Upper lobe of left lung (tissue), 6 donors: ENCODE data around the gene GRIK4. TPM values are rescaled to one million over a fixed set of nuclear protein-coding genes. Genes with fewer than 3 reads are reported as not detected.

ENCODE experiments used
- ATAC-seq, 2 donors: fragments of 200-7000 bp; cut with Tn5 transposase; one replicate each; pipeline ENCODE4 v1.9.1; 2022; ENCODE audit warnings: mild to moderate bottlenecking in 2 of 2, moderate library complexity in 2 of 2; ENCODE audit not compliant: low FRiP score in 2 of 2
- DNase-seq, 2 donors: peaks; one replicate each; pipeline ENCODE4 v3.0.0-alpha.2; 2019 to 2020
- H3K27ac ChIP-seq, 4 donors: fragments of 200-600 bp; sonication (generic); one replicate each; pipeline ENCODE4 v1.5.1; 2016 to 2019
- H3K27me3 ChIP-seq, 4 donors: fragments of 200-600 bp; sonication (generic); one replicate each; pipeline ENCODE4 v1.5.1; 2017 to 2019
- H3K36me3 ChIP-seq, 4 donors: fragments of 200-600 bp; sonication (generic); one replicate each; pipeline ENCODE4 v1.5.1; 2016 to 2019
- H3K4me1 ChIP-seq, 4 donors: fragments of 200-600 bp; sonication (generic); one replicate each; pipeline ENCODE4 v1.5.1; 2018 to 2019
- H3K4me3 ChIP-seq, 4 donors: fragments of 200-600 bp; sonication (generic); one replicate each; pipeline ENCODE4 v1.5.1; 2017 to 2019; ENCODE audit warnings: mild to moderate bottlenecking in 2 of 4, moderate library complexity in 1 of 4
- H3K9me3 ChIP-seq, 4 donors: fragments of 200-600 bp; sonication (generic); one replicate each; pipeline ENCODE4 v1.5.1; 2018 to 2019
- CTCF ChIP-seq, 6 experiments: fragments of 450-650 bp in 4 of 6; fragments of 200-600 bp in 2 of 6; sonication (generic) in 2 of 6; IDR thresholded peaks; one replicate each; pipeline ENCODE4 v1.5.1; 2016 to 2019; ENCODE audit warnings: antibody characterized with exemption in 6 of 6
- EP300 ChIP-seq, 4 donors: sonication (generic); formaldehyde crosslinking; IDR thresholded peaks; one replicate each; pipeline ENCODE4 v1.5.1; 2017; ENCODE audit warnings: antibody characterized with exemption in 4 of 4, control low read depth in 2 of 4
- POLR2A ChIP-seq, 4 donors: fragments of 450-650 bp; IDR thresholded peaks; one replicate each; pipeline ENCODE4 v1.5.1; 2016 to 2017; ENCODE audit warnings: antibody characterized with exemption in 4 of 4, mild to moderate bottlenecking in 2 of 4
- POLR2AphosphoS5 ChIP-seq, 2 donors: sonication (generic); formaldehyde crosslinking; IDR thresholded peaks; one replicate each; pipeline ENCODE4 v1.5.1; 2017; ENCODE audit warnings: antibody characterized with exemption in 2 of 2
- WGBS, 2 donors: methylation state at CpG; one replicate each; pipeline ENCODE4 v1.1.5; 2017 to 2018; 5-methylcytosine and 5-hydroxymethylcytosine counted together
- total RNA-seq, 6 donors: library from RNA; depleted of rRNA in 4 of 6; stranded (reverse); fragments of >200 nt in 4 of 6; gene quantifications; one replicate each; pipeline versions ENCODE4 v1.1.0 to v1.2.1, GENCODE V29; 2016 to 2021
- donor health status: DM: no; HTN: no; CAD: no; lungs with moderate emphysema.
- donor health status: DM: no; HTN: yes; CAD: no; lungs with severe emphysema.

Gene GRIK4, protein sequence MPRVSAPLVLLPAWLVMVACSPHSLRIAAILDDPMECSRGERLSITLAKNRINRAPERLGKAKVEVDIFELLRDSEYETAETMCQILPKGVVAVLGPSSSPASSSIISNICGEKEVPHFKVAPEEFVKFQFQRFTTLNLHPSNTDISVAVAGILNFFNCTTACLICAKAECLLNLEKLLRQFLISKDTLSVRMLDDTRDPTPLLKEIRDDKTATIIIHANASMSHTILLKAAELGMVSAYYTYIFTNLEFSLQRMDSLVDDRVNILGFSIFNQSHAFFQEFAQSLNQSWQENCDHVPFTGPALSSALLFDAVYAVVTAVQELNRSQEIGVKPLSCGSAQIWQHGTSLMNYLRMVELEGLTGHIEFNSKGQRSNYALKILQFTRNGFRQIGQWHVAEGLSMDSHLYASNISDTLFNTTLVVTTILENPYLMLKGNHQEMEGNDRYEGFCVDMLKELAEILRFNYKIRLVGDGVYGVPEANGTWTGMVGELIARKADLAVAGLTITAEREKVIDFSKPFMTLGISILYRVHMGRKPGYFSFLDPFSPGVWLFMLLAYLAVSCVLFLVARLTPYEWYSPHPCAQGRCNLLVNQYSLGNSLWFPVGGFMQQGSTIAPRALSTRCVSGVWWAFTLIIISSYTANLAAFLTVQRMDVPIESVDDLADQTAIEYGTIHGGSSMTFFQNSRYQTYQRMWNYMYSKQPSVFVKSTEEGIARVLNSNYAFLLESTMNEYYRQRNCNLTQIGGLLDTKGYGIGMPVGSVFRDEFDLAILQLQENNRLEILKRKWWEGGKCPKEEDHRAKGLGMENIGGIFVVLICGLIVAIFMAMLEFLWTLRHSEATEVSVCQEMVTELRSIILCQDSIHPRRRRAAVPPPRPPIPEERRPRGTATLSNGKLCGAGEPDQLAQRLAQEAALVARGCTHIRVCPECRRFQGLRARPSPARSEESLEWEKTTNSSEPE
- total RNA-seq, result 1 to 10 TPM in 3 of 6 donors, under 1 TPM in 3; 0.30 to 8.4 (median 0.78) TPM

DNA sequence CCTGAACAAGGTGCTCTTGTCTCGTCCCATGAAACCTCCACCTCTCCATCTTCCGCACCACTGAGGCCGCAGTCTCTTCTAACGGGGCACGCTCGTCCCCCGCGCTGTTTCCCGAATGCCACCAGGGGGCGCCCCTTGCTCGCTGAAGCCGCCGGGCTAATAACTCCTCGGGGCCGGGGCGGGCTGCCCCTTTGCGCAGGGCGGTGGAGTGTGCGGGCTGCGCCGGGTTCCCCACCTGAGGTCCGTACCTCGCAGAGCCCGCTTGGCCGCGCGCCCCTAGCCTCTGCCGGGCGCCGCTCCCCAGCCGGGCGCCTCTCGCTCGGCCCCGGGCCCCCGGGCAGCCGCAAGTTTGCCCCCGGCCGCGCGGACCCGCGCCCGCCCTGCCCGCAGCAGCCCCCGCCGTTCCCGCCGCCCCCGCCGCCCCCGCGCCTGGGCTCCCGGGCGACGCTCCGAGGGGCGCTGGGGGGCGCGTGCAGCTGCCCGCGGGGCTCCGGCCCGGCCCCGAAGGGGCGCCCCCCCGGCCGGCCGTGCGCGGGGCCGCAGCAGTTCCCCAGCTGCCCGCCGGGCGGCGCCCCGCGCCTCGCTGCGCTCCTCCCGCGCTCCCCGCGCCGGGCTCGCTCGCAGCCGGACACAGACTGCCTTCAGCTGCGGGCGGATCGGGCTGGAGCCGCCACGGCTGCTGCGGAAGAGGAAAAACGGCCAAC lies at the start of gene GRIK4:
TSS of gene GRIK4 (plus strand) at position 633 of the 704 bp plus-strand sequence. CDS start 148,571 bp downstream, outside the sequence.
- peak; percentile 84 to 88 for ATAC-seq
- TF ChIP-seq CTCF (IDR thresholded peaks at IDR 0.05) (peak; percentile 74 to 92 (median 90)), POLR2AphosphoS5 (IDR thresholded peaks at IDR 0.05) (no peak)
- Histone ChIP-seq H3K4me1 (peaks cover 2 to 16% (median 6%) of the 10 kb centered on the region in 4 donors), H3K9me3 (no peaks in the 10 kb centered on the region), H3K27ac (peak within 1 kb of the TSS in 3 of 4 donors; percentile 21 to 64 (median 48)), H3K27me3 (peaks cover 0 to 11% (median 5%) of the 10 kb centered on the region in 4 donors), H3K36me3 (no peaks in the 10 kb centered on the region), H3K4me3 (peak within 1 kb of the TSS in 3 of 4 donors; percentile 44 to 55 (median 50))
- DNase-seq, result peak; percentile 76 to 94
- 1% methylated on average over 23 of the region's 95 CpGs; no CpG with 5 or more reads in 1 of the 2 donors for WGBS, 2 donors

- Histone ChIP-seq H3K4me3 (no peak overlapping the region), H3K36me3 (peaks cover 15 to 95% (median 44%) of the 10 kb centered on the region in 4 donors), H3K4me1 (no peaks in the 10 kb centered on the region), H3K9me3 (no peaks in the 10 kb centered on the region), H3K27me3 (no peaks in the 10 kb centered on the region), H3K27ac (no peak overlapping the region)
- ATAC-seq (no peak), DNase-seq (no peak)
- 81 to 85% methylated on average over 2 of the region's 2 CpGs for WGBS, 2 donors
- TF ChIP-seq POLR2AphosphoS5 (IDR thresholded peaks at IDR 0.05) (peak in 1 of 2 donors; percentile 13), EP300 (IDR thresholded peaks at IDR 0.05) (no peak), CTCF (IDR thresholded peaks at IDR 0.05) (no peak), POLR2A (IDR thresholded peaks at IDR 0.05) (no peak)
These were observed 48.7 kb upstream of the GRIK4 start for GRCh38 chr11:120462825-120463224.

DNA sequence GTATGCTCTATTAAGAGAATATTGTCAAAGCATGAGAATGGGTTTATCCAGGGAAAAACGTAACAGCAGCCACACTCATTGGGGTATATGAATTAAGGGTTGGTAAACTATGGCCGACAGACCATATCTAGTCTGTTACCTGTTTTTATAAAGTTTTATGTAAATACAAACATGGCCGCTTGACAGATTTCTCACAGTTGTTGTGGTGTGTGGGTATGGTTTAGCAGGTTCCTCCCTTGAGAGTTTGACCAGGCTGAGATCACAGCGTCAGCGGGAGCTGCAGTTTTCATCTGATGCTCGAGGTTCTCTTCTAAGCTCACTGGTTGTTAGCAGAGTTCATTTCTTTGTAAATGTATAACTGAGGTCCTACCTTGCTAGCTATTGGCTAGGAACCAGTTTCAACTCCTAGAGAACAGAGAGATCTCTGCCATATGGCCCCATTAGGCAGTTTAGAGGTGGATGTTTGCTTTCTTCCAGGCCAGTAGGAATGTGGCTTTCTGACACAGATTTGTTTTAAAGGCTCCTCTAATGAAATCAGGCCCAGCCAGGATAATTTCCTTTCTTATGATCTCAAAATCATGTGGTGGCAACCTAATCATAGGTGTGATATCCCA lies 45.5 kb upstream of the GRIK4 start:
- H3K27ac ChIP-seq, result no peak overlapping the region
- no peaks in the 10 kb centered on the region for H3K4me1 ChIP-seq
- DNase-seq, result no peak
- H3K9me3 ChIP-seq, result no peaks in the 10 kb centered on the region
- 83 to 90% methylated on average over 6 of the region's 6 CpGs for WGBS, 2 donors
- TF ChIP-seq POLR2A (IDR thresholded peaks at IDR 0.05) (no peak), POLR2AphosphoS5 (IDR thresholded peaks at IDR 0.05) (no peak), EP300 (IDR thresholded peaks at IDR 0.05) (no peak), CTCF (IDR thresholded peaks at IDR 0.05) (no peak)
- H3K4me3 ChIP-seq, result no peak overlapping the region
- no peaks in the 10 kb centered on the region for H3K27me3 ChIP-seq
- ATAC-seq, result no peak
- H3K36me3 ChIP-seq, result peaks cover 8 to 95% (median 49%) of the 10 kb centered on the region in 4 donors

GRCh38 chr11:120467627-120468026 lies 43.9 kb upstream of the GRIK4 start:
- no peak overlapping the region for H3K4me3 ChIP-seq
- ATAC-seq (no peak), DNase-seq (no peak)
- H3K9me3 ChIP-seq, result no peaks in the 10 kb centered on the region
- TF ChIP-seq POLR2AphosphoS5 (IDR thresholded peaks at IDR 0.05), result no peak
- no peak for TF ChIP-seq EP300 (IDR thresholded peaks at IDR 0.05)
- no peak for TF ChIP-seq CTCF (IDR thresholded peaks at IDR 0.05)
- TF ChIP-seq POLR2A (IDR thresholded peaks at IDR 0.05), result no peak
- no peaks in the 10 kb centered on the region for H3K27me3 ChIP-seq
- H3K4me1 ChIP-seq, result no peaks in the 10 kb centered on the region
- H3K36me3 ChIP-seq, result peaks cover 0 to 95% (median 38%) of the 10 kb centered on the region in 4 donors
- 96 to 97% methylated on average over 6 of the region's 6 CpGs for WGBS, 2 donors
- H3K27ac ChIP-seq, result no peak overlapping the region
